Neural crest cell (in vitro differentiated cells): ENCODE data around the gene ADAMTS2. TPM values are rescaled to one million over a fixed set of nuclear protein-coding genes. Genes with fewer than 3 reads are reported as not detected.

Experiments
- DNase-seq: peaks from one replicate; pipeline ENCODE4 v3.0.0; 2021; ENCODE audit warnings: low read depth, mixed read lengths, low spot score
- H3K27ac Mint-ChIP-seq: one replicate; pipeline ENCODE4 v1.8.0; 2021; ENCODE audit warnings: mild to moderate bottlenecking, mixed read lengths; ENCODE audit not compliant: unreplicated experiment
- H3K27me3 Mint-ChIP-seq: 2 replicates; pipeline ENCODE4 v1.8.0; 2021; ENCODE audit warnings: low read depth, mild to moderate bottlenecking, mixed read lengths
- H3K36me3 Mint-ChIP-seq: 2 replicates; pipeline ENCODE4 v1.8.0; 2021; ENCODE audit warnings: low read depth, mild to moderate bottlenecking, mixed read lengths
- H3K4me1 Mint-ChIP-seq: 2 replicates; pipeline ENCODE4 v1.8.0; 2021; ENCODE audit warnings: mixed read lengths
- H3K4me3 Mint-ChIP-seq: one replicate; pipeline ENCODE4 v1.8.0; 2021; ENCODE audit warnings: mild to moderate bottlenecking, mixed read lengths
- H3K9me3 Mint-ChIP-seq: 2 replicates; pipeline ENCODE4 v1.8.0; 2021; ENCODE audit warnings: mixed read lengths
- total RNA-seq: library from RNA; stranded (reverse); gene quantifications from 2 replicates; pipeline ENCODE4 v1.2.1, GENCODE V29; 2021
- TF ChIP-seq, protein P1 (sequence below): fragments of 200-600 bp; sonication (generic); conservative IDR thresholded peaks from 2 replicates; pipeline ENCODE4 v1.5.0; 2021; ENCODE audit warnings: antibody characterized with exemption, mild to moderate bottlenecking

ADAMTS2 gene
- total RNA-seq, 1 donor from 2014 or later = 1.5 TPM

DNA sequence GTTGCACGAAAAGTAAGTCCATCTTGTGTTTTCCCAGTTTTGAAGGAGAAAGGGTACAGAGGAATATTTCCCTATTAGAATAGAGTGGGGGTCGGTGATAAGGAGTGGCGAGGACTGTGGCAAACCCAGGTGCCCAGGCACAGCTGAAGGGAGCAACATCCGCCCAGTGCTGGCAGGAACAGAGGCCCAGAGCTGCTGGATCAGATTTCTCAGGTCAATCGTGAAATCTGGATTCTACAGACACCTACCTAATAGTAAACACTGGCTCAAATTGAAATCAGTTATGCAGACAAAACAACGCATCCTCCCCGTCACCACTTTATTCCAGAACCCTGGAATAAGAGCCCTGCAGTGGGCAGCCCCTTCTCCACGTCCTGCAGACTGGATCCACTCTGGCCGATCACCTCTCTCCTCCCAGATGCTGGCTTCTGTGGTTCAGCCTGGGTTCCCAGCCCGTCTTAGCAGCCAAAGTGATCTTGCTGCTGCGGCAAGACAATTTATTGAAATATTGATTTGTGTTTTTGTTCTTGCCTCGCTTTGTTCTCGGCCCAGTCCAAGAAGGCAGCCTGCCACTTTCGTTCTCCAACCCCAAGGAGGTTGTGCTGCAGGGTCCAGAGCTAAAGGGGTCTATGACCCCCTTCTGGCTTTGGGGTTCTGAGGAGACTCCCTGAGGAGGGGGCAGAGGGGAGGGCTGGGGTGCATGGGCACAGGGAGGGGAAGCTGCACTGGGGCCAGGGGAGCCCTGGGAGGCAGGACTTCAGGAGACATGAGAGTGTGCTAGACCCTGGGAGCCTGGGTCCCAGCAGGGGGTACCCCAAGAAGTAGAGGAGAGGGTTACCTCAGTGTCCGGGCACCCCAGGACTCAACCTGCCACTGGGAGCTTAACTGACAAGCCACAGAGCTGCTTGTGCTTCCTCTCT lies 181.8 kb downstream of the ADAMTS2 start:
- no peak overlapping the region for H3K4me3 Mint-ChIP-seq
- H3K27ac Mint-ChIP-seq = peak overlapping the region; percentile 32
- no peak for DNase-seq
- no peaks in the 10 kb centered on the region for H3K27me3 Mint-ChIP-seq
- no peaks in the 10 kb centered on the region for H3K36me3 Mint-ChIP-seq
- peaks cover 5% of the 10 kb centered on the region for H3K9me3 Mint-ChIP-seq
- no peaks in the 10 kb centered on the region for H3K4me1 Mint-ChIP-seq
- TF ChIP-seq, protein P1, sequence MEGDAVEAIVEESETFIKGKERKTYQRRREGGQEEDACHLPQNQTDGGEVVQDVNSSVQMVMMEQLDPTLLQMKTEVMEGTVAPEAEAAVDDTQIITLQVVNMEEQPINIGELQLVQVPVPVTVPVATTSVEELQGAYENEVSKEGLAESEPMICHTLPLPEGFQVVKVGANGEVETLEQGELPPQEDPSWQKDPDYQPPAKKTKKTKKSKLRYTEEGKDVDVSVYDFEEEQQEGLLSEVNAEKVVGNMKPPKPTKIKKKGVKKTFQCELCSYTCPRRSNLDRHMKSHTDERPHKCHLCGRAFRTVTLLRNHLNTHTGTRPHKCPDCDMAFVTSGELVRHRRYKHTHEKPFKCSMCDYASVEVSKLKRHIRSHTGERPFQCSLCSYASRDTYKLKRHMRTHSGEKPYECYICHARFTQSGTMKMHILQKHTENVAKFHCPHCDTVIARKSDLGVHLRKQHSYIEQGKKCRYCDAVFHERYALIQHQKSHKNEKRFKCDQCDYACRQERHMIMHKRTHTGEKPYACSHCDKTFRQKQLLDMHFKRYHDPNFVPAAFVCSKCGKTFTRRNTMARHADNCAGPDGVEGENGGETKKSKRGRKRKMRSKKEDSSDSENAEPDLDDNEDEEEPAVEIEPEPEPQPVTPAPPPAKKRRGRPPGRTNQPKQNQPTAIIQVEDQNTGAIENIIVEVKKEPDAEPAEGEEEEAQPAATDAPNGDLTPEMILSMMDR = no peak

DNA sequence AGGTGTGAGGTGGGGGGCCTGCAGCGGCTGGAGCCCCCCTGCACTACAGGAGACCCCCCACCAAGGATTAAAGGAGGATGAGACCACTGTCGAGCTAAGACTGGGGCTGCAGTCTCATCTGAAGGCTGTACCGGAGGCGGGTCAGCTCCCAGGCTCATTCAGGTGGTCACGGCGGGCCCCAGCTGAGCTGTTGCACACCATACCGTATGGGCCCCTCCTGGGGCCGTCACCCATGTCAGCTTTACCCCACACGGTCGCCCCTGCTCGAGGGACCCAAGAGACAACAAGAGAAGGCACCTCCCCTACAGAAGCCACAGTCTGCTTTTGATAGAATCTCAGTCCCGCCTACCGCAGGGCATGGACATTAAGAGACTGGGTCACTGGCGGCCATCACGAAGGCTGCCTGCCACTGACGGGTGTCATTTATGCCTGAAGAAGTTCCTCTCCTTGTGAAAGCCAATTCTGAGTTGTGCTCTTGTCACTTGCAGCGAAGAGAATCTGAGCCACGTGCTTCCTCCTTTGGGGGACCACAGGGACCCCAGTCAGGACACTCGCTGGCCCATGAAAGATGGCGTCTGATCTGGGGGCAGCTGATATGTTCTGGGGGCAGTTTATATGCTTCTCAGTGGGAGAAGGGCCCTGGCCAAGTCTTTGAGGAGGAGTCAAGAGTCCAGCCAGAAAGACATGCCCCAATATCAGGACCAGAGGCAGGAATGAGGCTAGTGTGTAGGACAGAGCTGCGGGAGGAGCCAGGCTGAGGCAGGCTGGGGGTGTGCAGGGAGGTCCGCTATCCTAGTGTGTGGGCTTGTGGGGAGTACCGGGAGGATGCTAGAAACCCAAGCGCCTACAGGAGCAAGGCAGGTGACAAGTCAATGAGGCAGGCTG lies 182.7 kb downstream of the ADAMTS2 start:
- no peak for DNase-seq
- H3K27ac Mint-ChIP-seq = peak overlapping the region; percentile 32
- no peak overlapping the region for H3K4me3 Mint-ChIP-seq

DNA sequence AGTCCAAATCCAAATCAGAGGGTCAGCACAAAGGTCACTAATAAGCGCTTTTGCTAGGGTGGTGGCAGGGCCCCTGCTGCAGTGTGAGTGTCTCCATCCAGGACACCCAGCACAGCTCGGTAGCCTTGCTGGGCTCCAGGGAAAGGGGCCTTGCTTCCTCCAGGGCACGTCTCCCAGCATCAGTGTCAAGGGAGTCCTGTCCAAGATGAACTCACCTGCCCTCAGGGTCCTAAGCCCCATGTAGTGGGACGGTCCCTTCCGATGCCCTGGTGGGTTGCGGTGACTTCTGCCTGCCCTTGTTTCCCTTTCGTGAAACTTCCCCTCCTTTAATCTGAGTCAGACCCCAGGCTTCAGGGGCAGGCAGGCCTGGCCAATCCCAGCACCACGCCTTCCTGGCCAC lies 183.4 kb downstream of the ADAMTS2 start:
- Mint-ChIP-seq H3K4me3 (no peak overlapping the region), H3K27me3 (no peaks in the 10 kb centered on the region), H3K9me3 (peaks cover 5% of the 10 kb centered on the region), H3K36me3 (no peaks in the 10 kb centered on the region), H3K4me1 (no peaks in the 10 kb centered on the region), H3K27ac (no peak overlapping the region)
- TF ChIP-seq, protein P1 = no peak
- no peak for DNase-seq

More for the DNA sequence above, 182.7 kb downstream of the ADAMTS2 start:
- H3K27me3 Mint-ChIP-seq = no peaks in the 10 kb centered on the region
- TF ChIP-seq, protein P1 = no peak
- H3K36me3 Mint-ChIP-seq = no peaks in the 10 kb centered on the region
- H3K9me3 Mint-ChIP-seq = peaks cover 5% of the 10 kb centered on the region
- H3K4me1 Mint-ChIP-seq = no peaks in the 10 kb centered on the region

DNA sequence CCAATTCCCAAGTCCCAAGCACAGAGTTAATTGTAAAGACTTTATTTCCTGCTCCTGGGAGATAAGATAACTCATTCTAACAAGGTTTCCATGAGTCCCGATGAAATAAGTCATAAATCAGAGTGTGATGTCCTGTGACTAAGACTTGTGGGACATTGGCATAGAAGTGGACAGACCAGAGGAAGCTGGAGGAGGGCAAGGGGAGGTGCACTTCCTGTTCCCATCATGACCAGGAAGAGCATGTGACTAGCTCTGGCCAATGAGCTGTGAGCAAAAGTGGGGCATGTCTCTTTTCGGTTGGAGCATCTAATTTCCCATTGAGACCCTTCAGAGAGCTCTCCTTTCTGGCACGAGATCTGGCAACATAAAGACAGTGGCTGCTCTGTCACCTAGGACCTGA lies 184.7 kb downstream of the ADAMTS2 start:
- Mint-ChIP-seq H3K27me3 (no peaks in the 10 kb centered on the region), H3K9me3 (peaks cover 5% of the 10 kb centered on the region), H3K27ac (no peak overlapping the region), H3K36me3 (no peaks in the 10 kb centered on the region), H3K4me3 (no peak overlapping the region), H3K4me1 (peaks cover 7% of the 10 kb centered on the region)
- TF ChIP-seq, protein P1 = no peak
- no peak for DNase-seq

DNA sequence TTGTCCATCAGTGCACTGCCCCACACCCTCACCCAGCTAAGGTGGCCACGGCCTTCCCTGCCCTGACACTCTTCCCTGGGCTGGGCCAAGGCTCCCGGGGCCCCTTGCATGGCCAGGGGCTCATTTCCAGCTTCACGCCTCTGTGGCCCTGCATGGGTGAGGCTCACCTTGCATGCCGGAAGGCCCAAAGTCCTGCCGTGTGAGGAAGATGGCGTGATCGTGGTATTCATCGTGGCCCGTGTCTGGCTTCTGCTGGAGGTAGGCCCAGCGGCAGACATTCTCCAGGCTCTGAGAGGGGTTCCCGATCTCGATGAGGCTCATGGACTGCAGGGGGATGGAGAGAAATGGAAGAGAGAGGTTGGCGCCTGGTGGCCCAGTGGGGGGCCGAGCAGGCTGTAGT lies 186.7 kb downstream of the ADAMTS2 start:
- TF ChIP-seq, protein P1 = no peak
- Mint-ChIP-seq H3K4me1 (peaks cover 12% of the 10 kb centered on the region), H3K27ac (no peak overlapping the region), H3K4me3 (no peak overlapping the region), H3K36me3 (no peaks in the 10 kb centered on the region), H3K9me3 (peaks cover 5% of the 10 kb centered on the region), H3K27me3 (no peaks in the 10 kb centered on the region)
- no peak for DNase-seq
